ENCODE data around the gene DENND1C.

- no peak for TF ChIP-seq CTCF (conservative IDR thresholded peaks at IDR 0.05 in 1 of 2, IDR thresholded peaks at IDR 0.05 in 1 of 2; ENCODE audit: low read depth in 1 of 2, low read length in 2 of 2)
- TF ChIP-seq EZH2 (IDR thresholded peaks at IDR 0.05; ENCODE audit: low read length, missing control alignments): no peak
Observed at GRCh38 chr19:6489278-6490061, 7.9 kb upstream of the DENND1C start.
